GM13976 (cell line): Measurements from ENCODE around the gene ERMP1.

ENCODE experiments used
- DNase-seq: peaks from one replicate; pipeline ENCODE4 v3.0.0; 2012; ENCODE audit warnings: low spot score
- in situ Hi-C: fragments of 300-500 bp; cut with MboI; formaldehyde crosslinking; loops from one replicate; pipeline ENCODE4 v1.12.0; 2022; ENCODE audit warnings: low sequenced_read_pairs, mixed read lengths, inconsistent platforms; ENCODE audit not compliant: unreplicated experiment
- TF ChIP-seq, protein P1 (sequence below): IDR thresholded peaks from 2 replicates; pipeline ENCODE4 v1.5.1; 2012; ENCODE audit warnings: borderline replicate concordance, mild to moderate bottlenecking; ENCODE audit not compliant: insufficient read depth; ENCODE audit errors: extremely low read depth, missing control alignments, control extremely low read depth

Gene ERMP1

DNA sequence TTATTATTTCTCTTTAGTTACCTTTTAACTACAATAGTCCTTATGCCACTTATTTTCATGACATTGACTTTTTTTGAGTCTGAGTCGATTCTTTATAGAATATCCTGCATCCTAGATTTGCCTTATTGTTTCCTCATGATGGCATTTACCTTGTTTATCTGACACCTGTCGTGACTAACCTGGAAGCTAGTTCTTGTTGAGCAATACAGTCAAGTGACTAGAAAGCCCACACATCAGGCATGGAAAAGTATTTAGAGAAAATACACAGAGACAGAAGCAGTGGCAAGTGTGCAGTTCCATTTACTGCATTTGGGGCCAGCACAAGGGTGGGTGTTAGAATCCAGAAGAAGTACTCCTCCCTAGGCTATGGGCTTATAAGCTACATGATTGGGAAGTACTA is 97.8 kb downstream of the ERMP1 start:
- DNase-seq, result no peak
- TF ChIP-seq, protein P1, sequence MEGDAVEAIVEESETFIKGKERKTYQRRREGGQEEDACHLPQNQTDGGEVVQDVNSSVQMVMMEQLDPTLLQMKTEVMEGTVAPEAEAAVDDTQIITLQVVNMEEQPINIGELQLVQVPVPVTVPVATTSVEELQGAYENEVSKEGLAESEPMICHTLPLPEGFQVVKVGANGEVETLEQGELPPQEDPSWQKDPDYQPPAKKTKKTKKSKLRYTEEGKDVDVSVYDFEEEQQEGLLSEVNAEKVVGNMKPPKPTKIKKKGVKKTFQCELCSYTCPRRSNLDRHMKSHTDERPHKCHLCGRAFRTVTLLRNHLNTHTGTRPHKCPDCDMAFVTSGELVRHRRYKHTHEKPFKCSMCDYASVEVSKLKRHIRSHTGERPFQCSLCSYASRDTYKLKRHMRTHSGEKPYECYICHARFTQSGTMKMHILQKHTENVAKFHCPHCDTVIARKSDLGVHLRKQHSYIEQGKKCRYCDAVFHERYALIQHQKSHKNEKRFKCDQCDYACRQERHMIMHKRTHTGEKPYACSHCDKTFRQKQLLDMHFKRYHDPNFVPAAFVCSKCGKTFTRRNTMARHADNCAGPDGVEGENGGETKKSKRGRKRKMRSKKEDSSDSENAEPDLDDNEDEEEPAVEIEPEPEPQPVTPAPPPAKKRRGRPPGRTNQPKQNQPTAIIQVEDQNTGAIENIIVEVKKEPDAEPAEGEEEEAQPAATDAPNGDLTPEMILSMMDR, result no peak
- in situ Hi-C loops, result no loop called here
